WTC11 (cell line): ENCODE data around the gene ZBTB7C. TPM values are rescaled to one million over a fixed set of nuclear protein-coding genes. Genes with fewer than 3 reads are reported as not detected.

Experiments
- ATAC-seq: fragments of 200-7000 bp; cut with Tn5 transposase; 2 replicates; pipeline ENCODE4 v1.10.0; 2021; ENCODE audit warnings: mild to moderate bottlenecking, moderate library complexity
- CTCF ChIA-PET: fragments of 300-600 bp; sonication (Branson Sonifier 250); formaldehyde crosslinking; loops from one replicate; lab custom pipeline; 2021; ENCODE audit warnings: antibody characterized with exemption; lab: Charles Lee
- POLR2A ChIA-PET: fragments of 350-600 bp; sonication (Branson Sonifier 250); formaldehyde crosslinking; loops from one replicate; lab custom pipeline; 2021; ENCODE audit warnings: antibody characterized with exemption; lab: Charles Lee
- DNase-seq: peaks from one replicate; pipeline ENCODE4 v3.0.0; 2021; ENCODE audit warnings: low spot score
- H3K27ac Mint-ChIP-seq: 2 replicates; pipeline ENCODE4 v1.8.0; 2021; ENCODE audit warnings: mixed read lengths
- H3K27me3 Mint-ChIP-seq: 2 replicates; pipeline ENCODE4 v1.8.0; 2021; ENCODE audit warnings: low read depth, mild to moderate bottlenecking, moderate library complexity, mixed read lengths
- H3K36me3 Mint-ChIP-seq: 2 replicates; pipeline ENCODE4 v1.8.0; 2021; ENCODE audit warnings: mixed read lengths
- H3K4me1 Mint-ChIP-seq: 2 replicates; pipeline ENCODE4 v1.8.0; 2022; ENCODE audit warnings: mixed read lengths
- H3K4me3 Mint-ChIP-seq: 2 replicates; pipeline ENCODE4 v1.8.0; 2021; ENCODE audit warnings: mild to moderate bottlenecking, moderate library complexity, mixed read lengths
- H3K9me3 Mint-ChIP-seq: 2 replicates; pipeline ENCODE4 v1.8.0; 2021; ENCODE audit warnings: mixed read lengths
- ATF6 ChIP-seq: sonication (generic); formaldehyde crosslinking; IDR thresholded peaks from 2 replicates; pipeline ENCODE4 v1.8.1; 2023; ENCODE audit warnings: mild to moderate bottlenecking, missing genetic modification reagents
- CTCF ChIP-seq: fragments of 200-600 bp; IDR thresholded peaks from 2 replicates; pipeline ENCODE4 v1.8.0; 2022; ENCODE audit warnings: antibody characterized with exemption
- ESRRA ChIP-seq: sonication (generic); formaldehyde crosslinking; IDR thresholded peaks from 2 replicates; pipeline ENCODE4 v1.8.1; 2022; ENCODE audit warnings: mild to moderate bottlenecking, missing genetic modification reagents, borderline replicate concordance
- HMGXB4 ChIP-seq: sonication (generic); formaldehyde crosslinking; IDR thresholded peaks from 2 replicates; pipeline ENCODE4 v1.8.1; 2023; ENCODE audit warnings: mild to moderate bottlenecking, moderate library complexity, missing genetic modification reagents
- KAT7 ChIP-seq: sonication (generic); formaldehyde crosslinking; IDR thresholded peaks from 2 replicates; pipeline ENCODE4 v1.8.1; 2023; ENCODE audit warnings: missing genetic modification reagents, mild to moderate bottlenecking, borderline replicate concordance
- MAX ChIP-seq: sonication (generic); formaldehyde crosslinking; IDR thresholded peaks from 2 replicates; pipeline ENCODE4 v1.8.0; 2022; ENCODE audit warnings: mild to moderate bottlenecking, missing genetic modification reagents
- NFATC4 ChIP-seq: fragments of 250-450 bp; sonication (Bioruptor Pico); IDR thresholded peaks from 2 replicates; pipeline ENCODE4 v1.9.0; 2021; ENCODE audit warnings: mild to moderate bottlenecking
- SMAD4 ChIP-seq: sonication (generic); formaldehyde crosslinking; IDR thresholded peaks from 2 replicates; pipeline ENCODE4 v1.8.0; 2022; ENCODE audit warnings: mild to moderate bottlenecking, missing genetic modification reagents
- SOX15 ChIP-seq: fragments of 250-450 bp; sonication (Bioruptor Pico); IDR thresholded peaks from 2 replicates; pipeline ENCODE4 v1.9.0; 2021; ENCODE audit warnings: mild to moderate bottlenecking
- SP1 ChIP-seq: sonication (generic); formaldehyde crosslinking; conservative IDR thresholded peaks from 2 replicates; pipeline ENCODE4 v1.8.1; 2022; ENCODE audit warnings: missing genetic modification reagents
- TEAD1 ChIP-seq: sonication (generic); formaldehyde crosslinking; IDR thresholded peaks from 2 replicates; pipeline ENCODE4 v1.8.0; 2022; ENCODE audit warnings: mild to moderate bottlenecking, missing genetic modification reagents
- ZNF121 ChIP-seq: sonication (generic); formaldehyde crosslinking; IDR thresholded peaks from 2 replicates; pipeline ENCODE4 v1.8.0; 2023; ENCODE audit warnings: missing genetic modification reagents
- ZNF138 ChIP-seq: sonication (generic); formaldehyde crosslinking; conservative IDR thresholded peaks from 2 replicates; pipeline ENCODE4 v1.8.1; 2022; ENCODE audit warnings: mild to moderate bottlenecking, moderate library complexity, missing genetic modification reagents
- ZNF232 ChIP-seq: sonication (generic); formaldehyde crosslinking; IDR thresholded peaks from 2 replicates; pipeline ENCODE4 v1.8.0; 2022; ENCODE audit warnings: mild to moderate bottlenecking, missing genetic modification reagents
- total RNA-seq: library from RNA; stranded (reverse); gene quantifications from 3 replicates; pipeline ENCODE4 v1.2.3, GENCODE V29; 2021
- TF ChIP-seq, protein P1 (sequence below): sonication (generic); formaldehyde crosslinking; IDR thresholded peaks from 2 replicates; pipeline ENCODE4 v1.8.1; 2022; ENCODE audit warnings: low read depth, mild to moderate bottlenecking, moderate library complexity, missing genetic modification reagents, borderline replicate concordance
- TF ChIP-seq, protein P2 (sequence below): fragments of 250-450 bp; sonication (Bioruptor Pico); IDR thresholded peaks from 2 replicates; pipeline ENCODE4 v1.9.0; 2021; ENCODE audit warnings: moderate library complexity, mild to moderate bottlenecking, inconsistent platforms, borderline replicate concordance
- TF ChIP-seq, protein P3 (sequence below): fragments of 250-450 bp; sonication (Bioruptor Pico); IDR thresholded peaks from 2 replicates; pipeline ENCODE4 v1.9.0; 2021; ENCODE audit warnings: mild to moderate bottlenecking, borderline replicate concordance
- TF ChIP-seq, protein P4 (sequence below): sonication (generic); formaldehyde crosslinking; IDR thresholded peaks from 2 replicates; pipeline ENCODE4 v1.8.0; 2022; ENCODE audit warnings: mild to moderate bottlenecking, missing genetic modification reagents
- TF ChIP-seq, protein P5 (sequence below): sonication (generic); formaldehyde crosslinking; IDR thresholded peaks from 2 replicates; pipeline ENCODE4 v1.8.1; 2023; ENCODE audit warnings: mild to moderate bottlenecking, missing genetic modification reagents, moderate library complexity
- TF ChIP-seq, protein P6 (sequence below): sonication (generic); formaldehyde crosslinking; conservative IDR thresholded peaks from 2 replicates; pipeline ENCODE4 v1.8.1; 2022; ENCODE audit warnings: mild to moderate bottlenecking, missing genetic modification reagents

ZBTB7C gene
- total RNA-seq, 1 experiment from 2014 or later, result 0.48 TPM

GRCh38 chr18:48028696-48029095 is 380.5 kb downstream of the ZBTB7C start:
- Mint-ChIP-seq H3K27ac (no peak overlapping the region), H3K27me3 (no peaks in the 10 kb centered on the region), H3K36me3 (no peaks in the 10 kb centered on the region), H3K4me1 (peaks cover 21% of the 10 kb centered on the region), H3K4me3 (no peak overlapping the region), H3K9me3 (no peaks in the 10 kb centered on the region)
- POLR2A ChIA-PET, result no interaction called here
- ATAC-seq (no peak), DNase-seq (no peak)
- TF ChIP-seq NFATC4 (CRISPR knock-in tag) (no peak), ZNF121 (CRISPR knock-in tag) (no peak), ZNF138 (no peak), ZNF232 (CRISPR knock-in tag) (no peak), KAT7 (CRISPR knock-in tag) (no peak), TEAD1 (CRISPR knock-in tag) (no peak), SOX15 (CRISPR knock-in tag) (no peak), SP1 (CRISPR knock-in tag) (no peak), ATF6 (CRISPR knock-in tag) (no peak)
- TF ChIP-seq, protein P1, sequence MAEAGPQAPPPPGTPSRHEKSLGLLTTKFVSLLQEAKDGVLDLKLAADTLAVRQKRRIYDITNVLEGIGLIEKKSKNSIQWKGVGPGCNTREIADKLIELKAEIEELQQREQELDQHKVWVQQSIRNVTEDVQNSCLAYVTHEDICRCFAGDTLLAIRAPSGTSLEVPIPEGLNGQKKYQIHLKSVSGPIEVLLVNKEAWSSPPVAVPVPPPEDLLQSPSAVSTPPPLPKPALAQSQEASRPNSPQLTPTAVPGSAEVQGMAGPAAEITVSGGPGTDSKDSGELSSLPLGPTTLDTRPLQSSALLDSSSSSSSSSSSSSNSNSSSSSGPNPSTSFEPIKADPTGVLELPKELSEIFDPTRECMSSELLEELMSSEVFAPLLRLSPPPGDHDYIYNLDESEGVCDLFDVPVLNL (CRISPR knock-in tag), result no peak
- TF ChIP-seq, protein P2, sequence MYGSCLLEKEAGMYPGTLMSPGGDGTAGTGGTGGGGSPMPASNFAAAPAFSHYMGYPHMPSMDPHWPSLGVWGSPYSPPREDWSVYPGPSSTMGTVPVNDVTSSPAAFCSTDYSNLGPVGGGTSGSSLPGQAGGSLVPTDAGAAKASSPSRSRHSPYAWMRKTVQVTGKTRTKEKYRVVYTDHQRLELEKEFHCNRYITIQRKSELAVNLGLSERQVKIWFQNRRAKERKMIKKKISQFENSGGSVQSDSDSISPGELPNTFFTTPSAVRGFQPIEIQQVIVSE, result no peak
- TF ChIP-seq, protein P3, sequence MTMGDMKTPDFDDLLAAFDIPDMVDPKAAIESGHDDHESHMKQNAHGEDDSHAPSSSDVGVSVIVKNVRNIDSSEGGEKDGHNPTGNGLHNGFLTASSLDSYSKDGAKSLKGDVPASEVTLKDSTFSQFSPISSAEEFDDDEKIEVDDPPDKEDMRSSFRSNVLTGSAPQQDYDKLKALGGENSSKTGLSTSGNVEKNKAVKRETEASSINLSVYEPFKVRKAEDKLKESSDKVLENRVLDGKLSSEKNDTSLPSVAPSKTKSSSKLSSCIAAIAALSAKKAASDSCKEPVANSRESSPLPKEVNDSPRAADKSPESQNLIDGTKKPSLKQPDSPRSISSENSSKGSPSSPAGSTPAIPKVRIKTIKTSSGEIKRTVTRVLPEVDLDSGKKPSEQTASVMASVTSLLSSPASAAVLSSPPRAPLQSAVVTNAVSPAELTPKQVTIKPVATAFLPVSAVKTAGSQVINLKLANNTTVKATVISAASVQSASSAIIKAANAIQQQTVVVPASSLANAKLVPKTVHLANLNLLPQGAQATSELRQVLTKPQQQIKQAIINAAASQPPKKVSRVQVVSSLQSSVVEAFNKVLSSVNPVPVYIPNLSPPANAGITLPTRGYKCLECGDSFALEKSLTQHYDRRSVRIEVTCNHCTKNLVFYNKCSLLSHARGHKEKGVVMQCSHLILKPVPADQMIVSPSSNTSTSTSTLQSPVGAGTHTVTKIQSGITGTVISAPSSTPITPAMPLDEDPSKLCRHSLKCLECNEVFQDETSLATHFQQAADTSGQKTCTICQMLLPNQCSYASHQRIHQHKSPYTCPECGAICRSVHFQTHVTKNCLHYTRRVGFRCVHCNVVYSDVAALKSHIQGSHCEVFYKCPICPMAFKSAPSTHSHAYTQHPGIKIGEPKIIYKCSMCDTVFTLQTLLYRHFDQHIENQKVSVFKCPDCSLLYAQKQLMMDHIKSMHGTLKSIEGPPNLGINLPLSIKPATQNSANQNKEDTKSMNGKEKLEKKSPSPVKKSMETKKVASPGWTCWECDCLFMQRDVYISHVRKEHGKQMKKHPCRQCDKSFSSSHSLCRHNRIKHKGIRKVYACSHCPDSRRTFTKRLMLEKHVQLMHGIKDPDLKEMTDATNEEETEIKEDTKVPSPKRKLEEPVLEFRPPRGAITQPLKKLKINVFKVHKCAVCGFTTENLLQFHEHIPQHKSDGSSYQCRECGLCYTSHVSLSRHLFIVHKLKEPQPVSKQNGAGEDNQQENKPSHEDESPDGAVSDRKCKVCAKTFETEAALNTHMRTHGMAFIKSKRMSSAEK (CRISPR knock-in tag), result no peak
- CTCF ChIA-PET, result interaction anchor here (0.5 to 2.4 kb wide), 30 partner anchors 8 to 418 kb away, joined by 3 to 9 read pairs (median 3); no protein-coding TSS in a partner anchor

DNA sequence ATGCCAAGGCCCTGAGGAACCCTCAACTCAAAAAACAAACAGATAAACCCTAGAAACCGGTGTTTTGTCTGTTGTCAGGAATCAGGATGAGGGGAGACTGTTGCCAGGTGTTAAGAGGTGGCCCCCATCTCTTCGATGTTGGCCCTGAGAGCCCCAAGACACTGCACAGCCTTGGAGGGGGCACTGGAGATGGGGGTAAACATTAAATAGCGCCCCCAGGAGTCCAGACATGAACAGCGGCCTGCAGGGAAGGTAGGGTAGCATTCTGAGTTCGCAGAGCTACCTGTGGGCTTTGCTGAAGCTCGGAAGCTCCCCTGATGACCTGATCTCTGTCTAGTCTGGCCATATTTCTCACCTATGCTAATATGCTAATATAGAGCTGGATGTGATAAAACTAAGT is 381.1 kb downstream of the ZBTB7C start:
- ATAC-seq (no peak), DNase-seq (peak; percentile 12)
- POLR2A ChIA-PET, result no interaction called here
- Mint-ChIP-seq H3K4me3 (no peak overlapping the region), H3K9me3 (no peaks in the 10 kb centered on the region), H3K4me1 (peaks cover 24% of the 10 kb centered on the region), H3K27ac (no peak overlapping the region), H3K27me3 (no peaks in the 10 kb centered on the region), H3K36me3 (no peaks in the 10 kb centered on the region)
- CTCF ChIA-PET, result interaction anchor here (0.5 to 2.4 kb wide), 29 partner anchors 8 to 419 kb away, joined by 3 to 9 read pairs (median 3); no protein-coding TSS in a partner anchor
- TF ChIP-seq, protein P4, sequence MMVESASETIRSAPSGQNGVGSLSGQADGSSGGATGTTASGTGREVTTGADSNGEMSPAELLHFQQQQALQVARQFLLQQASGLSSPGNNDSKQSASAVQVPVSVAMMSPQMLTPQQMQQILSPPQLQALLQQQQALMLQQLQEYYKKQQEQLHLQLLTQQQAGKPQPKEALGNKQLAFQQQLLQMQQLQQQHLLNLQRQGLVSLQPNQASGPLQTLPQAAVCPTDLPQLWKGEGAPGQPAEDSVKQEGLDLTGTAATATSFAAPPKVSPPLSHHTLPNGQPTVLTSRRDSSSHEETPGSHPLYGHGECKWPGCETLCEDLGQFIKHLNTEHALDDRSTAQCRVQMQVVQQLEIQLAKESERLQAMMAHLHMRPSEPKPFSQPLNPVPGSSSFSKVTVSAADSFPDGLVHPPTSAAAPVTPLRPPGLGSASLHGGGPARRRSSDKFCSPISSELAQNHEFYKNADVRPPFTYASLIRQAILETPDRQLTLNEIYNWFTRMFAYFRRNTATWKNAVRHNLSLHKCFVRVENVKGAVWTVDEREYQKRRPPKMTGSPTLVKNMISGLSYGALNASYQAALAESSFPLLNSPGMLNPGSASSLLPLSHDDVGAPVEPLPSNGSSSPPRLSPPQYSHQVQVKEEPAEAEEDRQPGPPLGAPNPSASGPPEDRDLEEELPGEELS, result no peak
- TF ChIP-seq SMAD4 (CRISPR knock-in tag), result no peak
- TF ChIP-seq, protein P5, sequence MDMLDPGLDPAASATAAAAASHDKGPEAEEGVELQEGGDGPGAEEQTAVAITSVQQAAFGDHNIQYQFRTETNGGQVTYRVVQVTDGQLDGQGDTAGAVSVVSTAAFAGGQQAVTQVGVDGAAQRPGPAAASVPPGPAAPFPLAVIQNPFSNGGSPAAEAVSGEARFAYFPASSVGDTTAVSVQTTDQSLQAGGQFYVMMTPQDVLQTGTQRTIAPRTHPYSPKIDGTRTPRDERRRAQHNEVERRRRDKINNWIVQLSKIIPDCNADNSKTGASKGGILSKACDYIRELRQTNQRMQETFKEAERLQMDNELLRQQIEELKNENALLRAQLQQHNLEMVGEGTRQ (CRISPR knock-in tag), result no peak
- no peak for TF ChIP-seq CTCF
- TF ChIP-seq MAX (CRISPR knock-in tag), result no peak
- TF ChIP-seq SP1 (CRISPR knock-in tag), result no peak
- no peak for TF ChIP-seq ESRRA
- TF ChIP-seq HMGXB4 (CRISPR knock-in tag), result no peak
- TF ChIP-seq, protein P6, sequence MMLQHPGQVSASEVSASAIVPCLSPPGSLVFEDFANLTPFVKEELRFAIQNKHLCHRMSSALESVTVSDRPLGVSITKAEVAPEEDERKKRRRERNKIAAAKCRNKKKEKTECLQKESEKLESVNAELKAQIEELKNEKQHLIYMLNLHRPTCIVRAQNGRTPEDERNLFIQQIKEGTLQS (CRISPR knock-in tag), result no peak
